GM21381 (cell line): ENCODE measurements around the gene CCDC33.
"Not testable (repeated sequence)": the region's sequence is repeated elsewhere in the genome, so short reads cannot be mapped to it uniquely, and the experiment has no call there.

Experiments used
- ATAC-seq: cut with Tn5 transposase; IDR thresholded peaks from one replicate; pipeline ENCODE4 v1.9.1; 2021; ENCODE audit warnings: mild to moderate bottlenecking, moderate library complexity; ENCODE audit not compliant: unreplicated experiment

Gene CCDC33

GRCh38 chr15:74356050-74356449 is 119.9 kb downstream of the CCDC33 start:
- ATAC-seq = not testable (repeated sequence)

GRCh38 chr15:74357514-74357913 is 121.4 kb downstream of the CCDC33 start:
- not testable (repeated sequence) for ATAC-seq

- ATAC-seq = not testable (repeated sequence)
Measured at GRCh38 chr15:74359376-74359775, 123.2 kb downstream of the CCDC33 start.

GRCh38 chr15:74360855-74361254 is 124.7 kb downstream of the CCDC33 start:
- ATAC-seq = not testable (repeated sequence)

GRCh38 chr15:74362482-74362881 is 126.4 kb downstream of the CCDC33 start:
- ATAC-seq = no peak

- ATAC-seq = no peak
Measured at GRCh38 chr15:74364936-74365597, 128.9 kb downstream of the CCDC33 start.

GRCh38 chr15:74365598-74366445 is 129.7 kb downstream of the CCDC33 start:
- no peak for ATAC-seq

GRCh38 chr15:74367296-74367854 is 131.2 kb downstream of the CCDC33 start, which contains the start of gene CYP11A1:
CYP11A1 (minus strand) TSS chr15:74367646; CDS start chr15:74367585, 61 bp downstream.
- no peak for ATAC-seq

- no peak for ATAC-seq
Measured at GRCh38 chr15:74368121-74368520, 132.0 kb downstream of the CCDC33 start.

- ATAC-seq = no peak
Measured at GRCh38 chr15:74369084-74369745, 133.1 kb downstream of the CCDC33 start.

- ATAC-seq = no peak
Measured at GRCh38 chr15:74369756-74370155, 133.6 kb downstream of the CCDC33 start.

GRCh38 chr15:74370471-74370870 is 134.3 kb downstream of the CCDC33 start:
- no peak for ATAC-seq

- ATAC-seq = no peak
Measured at GRCh38 chr15:74373056-74373650, 137.0 kb downstream of the CCDC33 start.

- peak; percentile 64 for ATAC-seq
Measured at GRCh38 chr15:74373731-74374647, 137.9 kb downstream of the CCDC33 start.

- peak; percentile 2 for ATAC-seq
Measured at GRCh38 chr15:74374648-74375302, 138.6 kb downstream of the CCDC33 start.

GRCh38 chr15:74375303-74375693 is 139.2 kb downstream of the CCDC33 start:
- no peak for ATAC-seq

GRCh38 chr15:74376226-74376625 is 140.1 kb downstream of the CCDC33 start:
- no peak for ATAC-seq

GRCh38 chr15:74376825-74377581 is 140.9 kb downstream of the CCDC33 start:
- no peak for ATAC-seq
